ENCODE data around the gene KRTAP12-3.

KRTAP12-3 gene

GRCh38 chr21:44691686-44692085, 34.0 kb downstream of the KRTAP12-3 start:
- Histone ChIP-seq H3K27me3 (ENCODE audit: insufficient read depth, poor library complexity, severe bottlenecking) (peaks cover 9% of the 10 kb centered on the region), H3K4me3 (replicated peaks; ENCODE audit: insufficient read depth, low read length) (no peak overlapping the region), H3K27ac (replicated peaks) (no peak overlapping the region)
- no peak for DNase-seq (ENCODE audit: low read depth in 1 of 2, low spot score in 1 of 2)
- TF ChIP-seq, protein P1, sequence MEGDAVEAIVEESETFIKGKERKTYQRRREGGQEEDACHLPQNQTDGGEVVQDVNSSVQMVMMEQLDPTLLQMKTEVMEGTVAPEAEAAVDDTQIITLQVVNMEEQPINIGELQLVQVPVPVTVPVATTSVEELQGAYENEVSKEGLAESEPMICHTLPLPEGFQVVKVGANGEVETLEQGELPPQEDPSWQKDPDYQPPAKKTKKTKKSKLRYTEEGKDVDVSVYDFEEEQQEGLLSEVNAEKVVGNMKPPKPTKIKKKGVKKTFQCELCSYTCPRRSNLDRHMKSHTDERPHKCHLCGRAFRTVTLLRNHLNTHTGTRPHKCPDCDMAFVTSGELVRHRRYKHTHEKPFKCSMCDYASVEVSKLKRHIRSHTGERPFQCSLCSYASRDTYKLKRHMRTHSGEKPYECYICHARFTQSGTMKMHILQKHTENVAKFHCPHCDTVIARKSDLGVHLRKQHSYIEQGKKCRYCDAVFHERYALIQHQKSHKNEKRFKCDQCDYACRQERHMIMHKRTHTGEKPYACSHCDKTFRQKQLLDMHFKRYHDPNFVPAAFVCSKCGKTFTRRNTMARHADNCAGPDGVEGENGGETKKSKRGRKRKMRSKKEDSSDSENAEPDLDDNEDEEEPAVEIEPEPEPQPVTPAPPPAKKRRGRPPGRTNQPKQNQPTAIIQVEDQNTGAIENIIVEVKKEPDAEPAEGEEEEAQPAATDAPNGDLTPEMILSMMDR (IDR thresholded peaks at IDR 0.05; ENCODE audit: insufficient read depth, low read length) = no peak
- TF ChIP-seq REST (IDR thresholded peaks at IDR 0.05; ENCODE audit: insufficient replicate concordance, low read depth) = no peak
- no peak for TF ChIP-seq GABPA (IDR thresholded peaks at IDR 0.05; ENCODE audit: low read depth)
- TF ChIP-seq SPI1 (IDR thresholded peaks at IDR 0.05; ENCODE audit: borderline replicate concordance, low read depth) = no peak
- no peak for TF ChIP-seq POLR2AphosphoS5 (IDR thresholded peaks at IDR 0.05; ENCODE audit: low read depth)

DNA sequence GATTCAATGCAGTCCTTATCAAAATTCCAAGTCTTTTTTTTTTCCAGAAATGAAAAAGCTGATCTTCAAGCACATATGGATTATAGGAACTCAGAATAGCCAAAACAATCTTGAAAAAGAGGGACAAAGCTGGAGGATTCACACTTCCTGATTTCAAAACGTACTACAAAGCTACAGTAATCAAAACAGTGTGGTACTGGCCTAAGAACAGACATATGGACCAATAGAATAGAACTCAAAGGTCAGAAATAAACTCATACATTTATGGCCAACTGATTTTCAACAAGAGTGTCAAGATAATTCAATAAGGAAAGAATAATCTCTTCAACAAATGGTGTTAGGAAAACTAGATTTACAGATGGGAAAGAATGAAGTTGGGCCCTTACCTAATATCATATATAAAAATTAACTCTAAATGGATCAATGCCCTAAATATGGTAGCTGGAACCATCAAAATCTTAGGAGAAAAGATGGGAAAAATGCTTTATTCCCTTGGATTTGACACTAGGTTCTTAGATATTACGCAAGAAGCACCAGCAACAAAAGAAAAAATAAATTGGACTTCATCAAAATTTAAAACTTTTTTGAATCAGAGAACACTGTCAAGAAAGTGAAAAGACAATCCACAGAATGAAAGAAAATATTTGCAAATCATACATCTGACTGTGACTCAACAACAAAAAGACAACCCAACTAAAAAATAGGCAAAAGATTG, 35.2 kb downstream of the KRTAP12-3 start:
- TF ChIP-seq POLR2AphosphoS5 (IDR thresholded peaks at IDR 0.05; ENCODE audit: low read depth) (no peak), REST (IDR thresholded peaks at IDR 0.05; ENCODE audit: insufficient replicate concordance, low read depth) (no peak), GABPA (IDR thresholded peaks at IDR 0.05; ENCODE audit: low read depth) (no peak), SPI1 (IDR thresholded peaks at IDR 0.05; ENCODE audit: borderline replicate concordance, low read depth) (no peak)
- TF ChIP-seq, protein P1 (IDR thresholded peaks at IDR 0.05; ENCODE audit: insufficient read depth, low read length) = no peak
- Histone ChIP-seq H3K4me3 (replicated peaks; ENCODE audit: insufficient read depth, low read length) (no peak overlapping the region), H3K27me3 (ENCODE audit: insufficient read depth, poor library complexity, severe bottlenecking) (peaks cover 12% of the 10 kb centered on the region), H3K27ac (replicated peaks) (no peak overlapping the region)
- no peak for DNase-seq (ENCODE audit: low read depth in 1 of 2, low spot score in 1 of 2)

DNA sequence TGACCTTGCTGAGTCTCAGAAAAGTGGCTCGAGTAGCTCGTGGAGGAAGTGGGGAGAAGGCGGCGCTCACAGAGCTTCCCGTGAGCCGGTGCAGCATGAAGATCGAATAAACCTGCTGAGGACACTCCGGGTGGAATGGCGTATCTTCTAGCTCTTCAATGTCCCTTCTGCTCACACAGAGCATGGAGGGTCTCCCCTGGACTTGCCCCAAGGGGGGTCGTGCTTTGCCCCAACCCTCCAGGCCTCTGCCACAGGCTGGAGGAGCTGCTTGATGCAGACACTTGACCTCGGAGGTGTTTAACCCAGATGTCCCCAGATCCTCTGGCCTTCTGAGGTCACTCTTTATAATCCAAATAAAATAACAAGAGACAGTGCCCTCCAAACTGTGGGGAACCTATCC, 37.0 kb downstream of the KRTAP12-3 start:
- no peak overlapping the region for H3K4me3 ChIP-seq (replicated peaks; ENCODE audit: insufficient read depth, low read length)
- no peak overlapping the region for H3K27ac ChIP-seq (replicated peaks)
- DNase-seq (ENCODE audit: low read depth in 1 of 2, low spot score in 1 of 2) = no peak
- H3K27me3 ChIP-seq (ENCODE audit: insufficient read depth, poor library complexity, severe bottlenecking) = peaks cover 20% of the 10 kb centered on the region
- TF ChIP-seq REST (IDR thresholded peaks at IDR 0.05; ENCODE audit: insufficient replicate concordance, low read depth) = no peak
- no peak for TF ChIP-seq SPI1 (IDR thresholded peaks at IDR 0.05; ENCODE audit: borderline replicate concordance, low read depth)
- TF ChIP-seq POLR2AphosphoS5 (IDR thresholded peaks at IDR 0.05; ENCODE audit: low read depth) = no peak
- no peak for TF ChIP-seq GABPA (IDR thresholded peaks at IDR 0.05; ENCODE audit: low read depth)
- TF ChIP-seq, protein P1 (IDR thresholded peaks at IDR 0.05; ENCODE audit: insufficient read depth, low read length) = no peak

Measured in HL-60 (cell line).